ENCODE measurements around the gene UBE2G1. TPM values are rescaled to one million over a fixed set of nuclear protein-coding genes. Genes with fewer than 3 reads are reported as not detected.

Gene UBE2G1
- total RNA-seq, 1 experiment from 2014 or later: 60.8 TPM

GRCh38 chr17:4236456-4236855 lies 130.0 kb downstream of the UBE2G1 start:
- no peak overlapping the region for H3K9ac ChIP-seq (ENCODE audit: low read length)
- no peaks in the 10 kb centered on the region for H4K20me1 ChIP-seq (ENCODE audit: insufficient read depth, low read depth, low read length)
- H3K79me2 ChIP-seq (ENCODE audit: low read length): peaks cover 68% of the 10 kb centered on the region
- no peaks in the 10 kb centered on the region for H3K9me3 ChIP-seq (ENCODE audit: low read length)
- no peak overlapping the region for H2AFZ ChIP-seq (ENCODE audit: low read length)
- H3K27me3 ChIP-seq (ENCODE audit: low read length): no peaks in the 10 kb centered on the region
- H3K9me2 ChIP-seq (replicated peaks; ENCODE audit: insufficient read depth, low read length): no peaks in the 10 kb centered on the region
- no peak for DNase-seq
- no peaks in the 10 kb centered on the region for H3K4me1 ChIP-seq (ENCODE audit: low read length)
- H3K4me2 ChIP-seq (ENCODE audit: low read depth, low read length, poor library complexity, severe bottlenecking): no peak overlapping the region
- H3K4me3 ChIP-seq (ENCODE audit: low read length): no peak overlapping the region
- H3K27ac ChIP-seq (ENCODE audit: low read length): no peak overlapping the region
- peaks cover 45% of the 10 kb centered on the region for H3K36me3 ChIP-seq (ENCODE audit: insufficient read depth, low read length)

GRCh38 chr17:4235372-4236279 lies 130.8 kb downstream of the UBE2G1 start:
- no peak for DNase-seq
- no peaks in the 10 kb centered on the region for H4K20me1 ChIP-seq (ENCODE audit: insufficient read depth, low read depth, low read length)
- H2AFZ ChIP-seq (ENCODE audit: low read length): no peak overlapping the region
- peaks cover 47% of the 10 kb centered on the region for H3K36me3 ChIP-seq (ENCODE audit: insufficient read depth, low read length)
- no peaks in the 10 kb centered on the region for H3K9me2 ChIP-seq (replicated peaks; ENCODE audit: insufficient read depth, low read length)
- H3K79me2 ChIP-seq (ENCODE audit: low read length): peaks cover 72% of the 10 kb centered on the region
- no peak overlapping the region for H3K4me2 ChIP-seq (ENCODE audit: low read depth, low read length, poor library complexity, severe bottlenecking)
- H3K4me1 ChIP-seq (ENCODE audit: low read length): no peaks in the 10 kb centered on the region
- no peak overlapping the region for H3K4me3 ChIP-seq (ENCODE audit: low read length)
- H3K27me3 ChIP-seq (ENCODE audit: low read length): no peaks in the 10 kb centered on the region
- H3K27ac ChIP-seq (ENCODE audit: low read length): no peak overlapping the region
- no peak overlapping the region for H3K9ac ChIP-seq (ENCODE audit: low read length)
- H3K9me3 ChIP-seq (ENCODE audit: low read length): no peaks in the 10 kb centered on the region

GRCh38 chr17:4234401-4234800 lies 132.1 kb downstream of the UBE2G1 start:
- peaks cover 80% of the 10 kb centered on the region for H3K79me2 ChIP-seq (ENCODE audit: low read length)
- no peaks in the 10 kb centered on the region for H3K9me2 ChIP-seq (replicated peaks; ENCODE audit: insufficient read depth, low read length)
- H2AFZ ChIP-seq (ENCODE audit: low read length): no peak overlapping the region
- H3K4me2 ChIP-seq (ENCODE audit: low read depth, low read length, poor library complexity, severe bottlenecking): no peak overlapping the region
- no peak for DNase-seq
- no peaks in the 10 kb centered on the region for H3K27me3 ChIP-seq (ENCODE audit: low read length)
- no peak overlapping the region for H3K27ac ChIP-seq (ENCODE audit: low read length)
- peaks cover 57% of the 10 kb centered on the region for H3K36me3 ChIP-seq (ENCODE audit: insufficient read depth, low read length)
- H3K9me3 ChIP-seq (ENCODE audit: low read length): no peaks in the 10 kb centered on the region
- H3K4me1 ChIP-seq (ENCODE audit: low read length): no peaks in the 10 kb centered on the region
- no peak overlapping the region for H3K4me3 ChIP-seq (ENCODE audit: low read length)
- H3K9ac ChIP-seq (ENCODE audit: low read length): no peak overlapping the region
- H4K20me1 ChIP-seq (ENCODE audit: insufficient read depth, low read depth, low read length): no peaks in the 10 kb centered on the region

GRCh38 chr17:4233668-4234258 lies 132.7 kb downstream of the UBE2G1 start:
- no peaks in the 10 kb centered on the region for H3K9me2 ChIP-seq (replicated peaks; ENCODE audit: insufficient read depth, low read length)
- no peak for DNase-seq
- no peak overlapping the region for H3K4me3 ChIP-seq (ENCODE audit: low read length)
- H3K27ac ChIP-seq (ENCODE audit: low read length): no peak overlapping the region
- peaks cover 57% of the 10 kb centered on the region for H3K36me3 ChIP-seq (ENCODE audit: insufficient read depth, low read length)
- H3K4me2 ChIP-seq (ENCODE audit: low read depth, low read length, poor library complexity, severe bottlenecking): no peak overlapping the region
- no peaks in the 10 kb centered on the region for H4K20me1 ChIP-seq (ENCODE audit: insufficient read depth, low read depth, low read length)
- no peaks in the 10 kb centered on the region for H3K27me3 ChIP-seq (ENCODE audit: low read length)
- H3K4me1 ChIP-seq (ENCODE audit: low read length): no peaks in the 10 kb centered on the region
- H3K79me2 ChIP-seq (ENCODE audit: low read length): peaks cover 77% of the 10 kb centered on the region
- H3K9ac ChIP-seq (ENCODE audit: low read length): no peak overlapping the region
- no peaks in the 10 kb centered on the region for H3K9me3 ChIP-seq (ENCODE audit: low read length)
- no peak overlapping the region for H2AFZ ChIP-seq (ENCODE audit: low read length)

- no peak overlapping the region for H3K4me3 ChIP-seq (ENCODE audit: low read length)
- H3K9me3 ChIP-seq (ENCODE audit: low read length): no peaks in the 10 kb centered on the region
- H3K27me3 ChIP-seq (ENCODE audit: low read length): no peaks in the 10 kb centered on the region
- DNase-seq: no peak
- peaks cover 78% of the 10 kb centered on the region for H3K79me2 ChIP-seq (ENCODE audit: low read length)
- H3K36me3 ChIP-seq (ENCODE audit: insufficient read depth, low read length): peaks cover 55% of the 10 kb centered on the region
- H3K27ac ChIP-seq (ENCODE audit: low read length): no peak overlapping the region
- H2AFZ ChIP-seq (ENCODE audit: low read length): no peak overlapping the region
- no peak overlapping the region for H3K9ac ChIP-seq (ENCODE audit: low read length)
- no peak overlapping the region for H3K4me2 ChIP-seq (ENCODE audit: low read depth, low read length, poor library complexity, severe bottlenecking)
- no peaks in the 10 kb centered on the region for H3K9me2 ChIP-seq (replicated peaks; ENCODE audit: insufficient read depth, low read length)
- H4K20me1 ChIP-seq (ENCODE audit: insufficient read depth, low read depth, low read length): no peaks in the 10 kb centered on the region
- H3K4me1 ChIP-seq (ENCODE audit: low read length): no peaks in the 10 kb centered on the region
Observed at GRCh38 chr17:4232168-4232813, 134.2 kb downstream of the UBE2G1 start.

- Histone ChIP-seq H3K36me3 (ENCODE audit: insufficient read depth, low read length) (peaks cover 51% of the 10 kb centered on the region), H3K79me2 (ENCODE audit: low read length) (peaks cover 83% of the 10 kb centered on the region), H3K27ac (ENCODE audit: low read length) (no peak overlapping the region), H3K4me3 (ENCODE audit: low read length) (no peak overlapping the region), H3K4me2 (ENCODE audit: low read depth, low read length, poor library complexity, severe bottlenecking) (no peak overlapping the region), H3K9me2 (replicated peaks; ENCODE audit: insufficient read depth, low read length) (no peaks in the 10 kb centered on the region), H3K27me3 (ENCODE audit: low read length) (no peaks in the 10 kb centered on the region), H3K4me1 (ENCODE audit: low read length) (no peaks in the 10 kb centered on the region), H4K20me1 (ENCODE audit: insufficient read depth, low read depth, low read length) (no peaks in the 10 kb centered on the region), H3K9ac (ENCODE audit: low read length) (no peak overlapping the region), H3K9me3 (ENCODE audit: low read length) (no peaks in the 10 kb centered on the region), H2AFZ (ENCODE audit: low read length) (no peak overlapping the region)
- no peak for DNase-seq
Observed at GRCh38 chr17:4229627-4230541, 136.6 kb downstream of the UBE2G1 start.

- H3K9me3 ChIP-seq (ENCODE audit: low read length): no peaks in the 10 kb centered on the region
- no peak overlapping the region for H3K9ac ChIP-seq (ENCODE audit: low read length)
- H3K27ac ChIP-seq (ENCODE audit: low read length): no peak overlapping the region
- no peak overlapping the region for H2AFZ ChIP-seq (ENCODE audit: low read length)
- no peak for DNase-seq
- no peaks in the 10 kb centered on the region for H3K27me3 ChIP-seq (ENCODE audit: low read length)
- H3K79me2 ChIP-seq (ENCODE audit: low read length): peaks cover 41% of the 10 kb centered on the region
- no peak overlapping the region for H3K4me2 ChIP-seq (ENCODE audit: low read depth, low read length, poor library complexity, severe bottlenecking)
- no peaks in the 10 kb centered on the region for H3K4me1 ChIP-seq (ENCODE audit: low read length)
- H3K9me2 ChIP-seq (replicated peaks; ENCODE audit: insufficient read depth, low read length): no peaks in the 10 kb centered on the region
- no peaks in the 10 kb centered on the region for H4K20me1 ChIP-seq (ENCODE audit: insufficient read depth, low read depth, low read length)
- H3K4me3 ChIP-seq (ENCODE audit: low read length): no peak overlapping the region
- H3K36me3 ChIP-seq (ENCODE audit: insufficient read depth, low read length): peaks cover 14% of the 10 kb centered on the region; the same call in 1 of the 2 replicates
Observed at GRCh38 chr17:4221899-4222659, 144.4 kb downstream of the UBE2G1 start.
